ENCODE measurements around the gene TBPL1. TPM values are rescaled to one million over a fixed set of nuclear protein-coding genes. Genes with fewer than 3 reads are reported as not detected.

Gene TBPL1
- total and polyA plus RNA-seq, 4 donors: 5.4 to 34.6 (median 11.5) TPM

- H3K9me3 ChIP-seq (ENCODE audit: control insufficient read depth in 4 of 4, low read length in 3 of 4): no peaks in the 10 kb centered on the region
- H3K4me3 ChIP-seq (ENCODE audit: low read depth in 1 of 3, low read length in 3 of 3): no peak overlapping the region
- no peak for DNase-seq (ENCODE audit: low spot score)
- 93% methylated on average over 2 of the region's 2 CpGs for WGBS
- TF ChIP-seq FOXA2 (IDR thresholded peaks at IDR 0.05) (no peak), JUND (IDR thresholded peaks at IDR 0.05) (no peak), YY1 (IDR thresholded peaks at IDR 0.05) (no peak), REST (IDR thresholded peaks at IDR 0.05) (no peak), GABPA (IDR thresholded peaks at IDR 0.05 in 1 of 2, conservative IDR thresholded peaks at IDR 0.05 in 1 of 2) (no peak), EGR1 (IDR thresholded peaks at IDR 0.05; ENCODE audit: low read depth in 2 of 2) (no peak), ZBTB33 (IDR thresholded peaks at IDR 0.05) (no peak), FOXA1 (IDR thresholded peaks at IDR 0.05) (no peak), HNF4G (IDR thresholded peaks at IDR 0.05) (no peak), TAF1 (conservative IDR thresholded peaks at IDR 0.05) (no peak), ATF3 (IDR thresholded peaks at IDR 0.05) (no peak), RXRA (IDR thresholded peaks at IDR 0.05) (no peak), HNF4A (conservative IDR thresholded peaks at IDR 0.05) (no peak)
- TF ChIP-seq, protein P1, sequence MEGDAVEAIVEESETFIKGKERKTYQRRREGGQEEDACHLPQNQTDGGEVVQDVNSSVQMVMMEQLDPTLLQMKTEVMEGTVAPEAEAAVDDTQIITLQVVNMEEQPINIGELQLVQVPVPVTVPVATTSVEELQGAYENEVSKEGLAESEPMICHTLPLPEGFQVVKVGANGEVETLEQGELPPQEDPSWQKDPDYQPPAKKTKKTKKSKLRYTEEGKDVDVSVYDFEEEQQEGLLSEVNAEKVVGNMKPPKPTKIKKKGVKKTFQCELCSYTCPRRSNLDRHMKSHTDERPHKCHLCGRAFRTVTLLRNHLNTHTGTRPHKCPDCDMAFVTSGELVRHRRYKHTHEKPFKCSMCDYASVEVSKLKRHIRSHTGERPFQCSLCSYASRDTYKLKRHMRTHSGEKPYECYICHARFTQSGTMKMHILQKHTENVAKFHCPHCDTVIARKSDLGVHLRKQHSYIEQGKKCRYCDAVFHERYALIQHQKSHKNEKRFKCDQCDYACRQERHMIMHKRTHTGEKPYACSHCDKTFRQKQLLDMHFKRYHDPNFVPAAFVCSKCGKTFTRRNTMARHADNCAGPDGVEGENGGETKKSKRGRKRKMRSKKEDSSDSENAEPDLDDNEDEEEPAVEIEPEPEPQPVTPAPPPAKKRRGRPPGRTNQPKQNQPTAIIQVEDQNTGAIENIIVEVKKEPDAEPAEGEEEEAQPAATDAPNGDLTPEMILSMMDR (IDR thresholded peaks at IDR 0.05; ENCODE audit: low read depth, low read length, missing input control): no peak
- no peaks in the 10 kb centered on the region for H3K36me3 ChIP-seq (ENCODE audit: control insufficient read depth in 4 of 4, insufficient read depth in 3 of 4, low read depth in 1 of 4, low read length in 3 of 4)
- peaks cover 0 to 23% (median 1%) of the 10 kb centered on the region in 4 donors for H3K27me3 ChIP-seq (ENCODE audit: control insufficient read depth in 4 of 4, insufficient read depth in 4 of 4, low read length in 3 of 4)
- no peak overlapping the region for H3K27ac ChIP-seq (ENCODE audit: low read depth in 1 of 2, low read length in 2 of 2)
- no peak overlapping the region for H3K9ac ChIP-seq (ENCODE audit: low read depth in 1 of 2, low read length in 2 of 2)
- H3K4me1 ChIP-seq (ENCODE audit: control insufficient read depth in 4 of 4, insufficient read depth in 4 of 4, low read length in 3 of 4): peaks cover 0 to 1% (median 0%) of the 10 kb centered on the region in 4 donors
Observed at GRCh38 chr6:133903855-133904254, 49.2 kb upstream of the TBPL1 start.

- WGBS: 62% methylated on average over 1 of the region's 1 CpG
- DNase-seq (ENCODE audit: low spot score): no peak
- Histone ChIP-seq H3K36me3 (ENCODE audit: control insufficient read depth in 4 of 4, insufficient read depth in 3 of 4, low read depth in 1 of 4, low read length in 3 of 4) (no peaks in the 10 kb centered on the region), H3K27ac (ENCODE audit: low read depth in 1 of 2, low read length in 2 of 2) (no peak overlapping the region), H3K9ac (ENCODE audit: low read depth in 1 of 2, low read length in 2 of 2) (no peak overlapping the region), H3K27me3 (ENCODE audit: control insufficient read depth in 4 of 4, insufficient read depth in 4 of 4, low read length in 3 of 4) (peaks cover 0 to 21% (median 1%) of the 10 kb centered on the region in 4 donors), H3K9me3 (ENCODE audit: control insufficient read depth in 4 of 4, low read length in 3 of 4) (no peaks in the 10 kb centered on the region), H3K4me3 (ENCODE audit: low read depth in 1 of 3, low read length in 3 of 3) (no peak overlapping the region), H3K4me1 (ENCODE audit: control insufficient read depth in 4 of 4, insufficient read depth in 4 of 4, low read length in 3 of 4) (peaks cover 0 to 1% (median 0%) of the 10 kb centered on the region in 4 donors)
- TF ChIP-seq TAF1 (conservative IDR thresholded peaks at IDR 0.05) (no peak), GABPA (IDR thresholded peaks at IDR 0.05 in 1 of 2, conservative IDR thresholded peaks at IDR 0.05 in 1 of 2) (no peak), ZBTB33 (IDR thresholded peaks at IDR 0.05) (no peak), HNF4G (IDR thresholded peaks at IDR 0.05) (no peak), RXRA (IDR thresholded peaks at IDR 0.05) (no peak), FOXA2 (IDR thresholded peaks at IDR 0.05) (no peak), FOXA1 (IDR thresholded peaks at IDR 0.05) (no peak), NR2F2 (IDR thresholded peaks at IDR 0.05) (no peak), YY1 (IDR thresholded peaks at IDR 0.05) (no peak)
Observed at GRCh38 chr6:133906050-133906449, 47.0 kb upstream of the TBPL1 start.

Data from liver (tissue), 9 donors.